HCT116 (cell line): ENCODE results near the gene PRPF31.

Experiments used
- FOSL1 ChIP-seq: IDR thresholded peaks from 2 replicates; pipeline ENCODE4 v1.6.1; 2012; ENCODE audit warnings: low read depth
- RAD21 ChIP-seq: IDR thresholded peaks from 2 replicates; pipeline ENCODE4 v1.6.1; 2012; ENCODE audit warnings: low read depth, mild to moderate bottlenecking
- SP1 ChIP-seq: IDR thresholded peaks from 2 replicates; pipeline ENCODE4 v1.6.1; 2012; ENCODE audit warnings: low read depth
- TF ChIP-seq, protein P1 (sequence below), 3 experiments: fragments of 200-600 bp in 1 of 3; sonication (generic) in 1 of 3; IDR thresholded peaks in 2 of 3; conservative IDR thresholded peaks in 1 of 3; 2 replicates each; pipeline ENCODE4 v1.5.1; 2012 to 2017; ENCODE audit warnings: low read depth in 2 of 3, low read length in 2 of 3, antibody characterized with exemption in 1 of 3, borderline replicate concordance in 1 of 3, control low read depth in 1 of 3, mild to moderate bottlenecking in 1 of 3, mixed read lengths in 1 of 3, mixed run types in 1 of 3, moderate library complexity in 1 of 3; ENCODE audit not compliant: insufficient read depth in 1 of 3

DNA sequence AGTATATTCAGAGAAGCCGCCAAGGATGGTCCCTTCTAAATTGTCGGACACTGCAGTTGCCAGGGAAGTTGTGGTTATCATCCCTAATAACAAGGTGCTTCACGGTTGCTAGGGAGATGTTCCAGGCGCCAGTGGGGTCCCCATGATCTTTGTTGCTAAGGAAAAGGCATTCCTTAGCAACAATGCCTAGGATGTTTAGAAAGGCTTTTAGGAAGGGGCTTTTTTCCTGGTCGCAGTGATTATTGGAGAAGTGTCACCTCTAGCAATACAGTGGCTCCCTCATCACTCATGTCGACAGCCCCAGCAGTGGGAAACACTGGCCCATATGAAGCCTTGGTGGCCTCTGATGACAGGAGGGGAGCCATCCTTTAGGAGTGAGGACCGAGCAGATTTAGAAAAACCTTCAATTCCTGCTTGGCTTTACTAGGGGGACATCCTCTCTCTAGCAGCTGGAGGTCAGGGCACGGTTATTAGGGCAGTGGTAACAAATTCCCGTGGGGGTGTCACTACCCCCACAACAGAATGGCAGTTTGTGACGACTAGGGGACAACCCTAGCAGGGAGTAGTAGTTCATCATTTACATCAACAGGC, 63.8 kb downstream of the PRPF31 start:
- TF ChIP-seq FOSL1 (no peak), SP1 (no peak), RAD21 (no peak)
- TF ChIP-seq, protein P1, sequence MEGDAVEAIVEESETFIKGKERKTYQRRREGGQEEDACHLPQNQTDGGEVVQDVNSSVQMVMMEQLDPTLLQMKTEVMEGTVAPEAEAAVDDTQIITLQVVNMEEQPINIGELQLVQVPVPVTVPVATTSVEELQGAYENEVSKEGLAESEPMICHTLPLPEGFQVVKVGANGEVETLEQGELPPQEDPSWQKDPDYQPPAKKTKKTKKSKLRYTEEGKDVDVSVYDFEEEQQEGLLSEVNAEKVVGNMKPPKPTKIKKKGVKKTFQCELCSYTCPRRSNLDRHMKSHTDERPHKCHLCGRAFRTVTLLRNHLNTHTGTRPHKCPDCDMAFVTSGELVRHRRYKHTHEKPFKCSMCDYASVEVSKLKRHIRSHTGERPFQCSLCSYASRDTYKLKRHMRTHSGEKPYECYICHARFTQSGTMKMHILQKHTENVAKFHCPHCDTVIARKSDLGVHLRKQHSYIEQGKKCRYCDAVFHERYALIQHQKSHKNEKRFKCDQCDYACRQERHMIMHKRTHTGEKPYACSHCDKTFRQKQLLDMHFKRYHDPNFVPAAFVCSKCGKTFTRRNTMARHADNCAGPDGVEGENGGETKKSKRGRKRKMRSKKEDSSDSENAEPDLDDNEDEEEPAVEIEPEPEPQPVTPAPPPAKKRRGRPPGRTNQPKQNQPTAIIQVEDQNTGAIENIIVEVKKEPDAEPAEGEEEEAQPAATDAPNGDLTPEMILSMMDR (IDR thresholded peaks at IDR 0.05 in 2 of 3, conservative IDR thresholded peaks at IDR 0.05 in 1 of 3; ENCODE audit: borderline replicate concordance in 1 of 3, insufficient read depth in 1 of 3, low read depth in 2 of 3, low read length in 2 of 3) = no peak
